H9 (cell line): Measurements from ENCODE around the gene TMEM86A. TPM values are rescaled to one million over a fixed set of nuclear protein-coding genes. Genes with fewer than 3 reads are reported as not detected.

Source experiments
- DNase-seq: peaks from one replicate; pipeline ENCODE4 v3.0.0-alpha.2; 2017
- H2AFZ ChIP-seq: one replicate; pipeline ENCODE4 v1.6.1; 2013; ENCODE audit warnings: mild to moderate bottlenecking, low read length, control low read depth, moderate library complexity
- H2AK5ac ChIP-seq: 2 replicates; pipeline ENCODE4 v1.6.1; 2013; ENCODE audit warnings: low read length, control low read depth, mixed read lengths; ENCODE audit not compliant: insufficient read length
- H2BK120ac ChIP-seq: one replicate; pipeline ENCODE4 v1.6.1; 2013; ENCODE audit warnings: low read depth, mild to moderate bottlenecking, low read length, control low read depth, inconsistent platforms; ENCODE audit not compliant: poor library complexity, severe bottlenecking
- H2BK12ac ChIP-seq: 2 replicates; pipeline ENCODE4 v1.6.1; 2013; ENCODE audit warnings: low read length, control low read depth, mixed read lengths, low read depth; ENCODE audit not compliant: insufficient read length
- H2BK15ac ChIP-seq: 2 replicates; pipeline ENCODE4 v1.6.1; 2013; ENCODE audit warnings: low read depth, low read length, control low read depth
- H2BK20ac ChIP-seq: one replicate; pipeline ENCODE4 v1.6.1; 2013; ENCODE audit warnings: low read depth, mild to moderate bottlenecking, low read length, control low read depth, inconsistent platforms; ENCODE audit not compliant: poor library complexity, severe bottlenecking
- H2BK5ac ChIP-seq: 2 replicates; pipeline ENCODE4 v1.6.1; 2013; ENCODE audit warnings: low read length, control low read depth, mixed read lengths; ENCODE audit not compliant: insufficient read length
- H3K14ac ChIP-seq: 2 replicates; pipeline ENCODE4 v1.6.1; 2013; ENCODE audit warnings: low read length, control low read depth; ENCODE audit not compliant: insufficient read depth
- H3K18ac ChIP-seq: 2 replicates; pipeline ENCODE4 v1.6.1; 2013; ENCODE audit warnings: low read depth, mild to moderate bottlenecking, mixed read lengths, low read length, control low read depth; ENCODE audit not compliant: insufficient read length
- H3K23ac ChIP-seq: 2 replicates; pipeline ENCODE4 v1.6.1; 2013; ENCODE audit warnings: low read length, control low read depth, mixed read lengths, low read depth; ENCODE audit not compliant: insufficient read length
- H3K23me2 ChIP-seq: 2 replicates; pipeline ENCODE4 v1.6.1; 2013; ENCODE audit warnings: low read depth, mild to moderate bottlenecking, mixed read lengths, low read length, control low read depth; ENCODE audit not compliant: insufficient read length, poor library complexity, severe bottlenecking
- H3K27ac ChIP-seq: 2 replicates; pipeline ENCODE4 v1.5.1; 2013; ENCODE audit warnings: low read length, control low read depth, mixed read lengths, low read depth; ENCODE audit not compliant: insufficient read length
- H3K27me3 ChIP-seq: 2 replicates; pipeline ENCODE4 v1.6.1; 2013; ENCODE audit warnings: low read length, control low read depth, inconsistent platforms; ENCODE audit not compliant: insufficient read depth
- H3K4ac ChIP-seq: 2 replicates; pipeline ENCODE4 v1.6.1; 2013; ENCODE audit warnings: low read depth, mild to moderate bottlenecking, control low read depth, inconsistent platforms, low read length, moderate library complexity
- H3K4me1 ChIP-seq: 2 replicates; pipeline ENCODE4 v1.6.1; 2013; ENCODE audit warnings: low read length, control low read depth, inconsistent platforms; ENCODE audit not compliant: insufficient read depth
- H3K4me2 ChIP-seq: 2 replicates; pipeline ENCODE4 v1.6.1; 2013; ENCODE audit warnings: low read length, control low read depth, mixed read lengths; ENCODE audit not compliant: insufficient read length, insufficient read depth
- H3K56ac ChIP-seq: 2 replicates; pipeline ENCODE4 v1.6.1; 2013; ENCODE audit warnings: low read depth, mild to moderate bottlenecking, mixed read lengths, low read length, control low read depth; ENCODE audit not compliant: insufficient read length
- H3K79me1 ChIP-seq: 2 replicates; pipeline ENCODE4 v1.6.1; 2013; ENCODE audit warnings: low read depth, mild to moderate bottlenecking, moderate library complexity, low read length, control low read depth, inconsistent platforms; ENCODE audit not compliant: insufficient read depth, poor library complexity, severe bottlenecking
- H3K79me2 ChIP-seq: 2 replicates; pipeline ENCODE4 v1.6.1; 2013; ENCODE audit warnings: low read length, control low read depth, inconsistent platforms; ENCODE audit not compliant: insufficient read depth
- H3K9ac ChIP-seq: 2 replicates; pipeline ENCODE4 v1.6.1; 2013; ENCODE audit warnings: low read length, control low read depth, mixed read lengths; ENCODE audit not compliant: insufficient read length; ENCODE audit errors: extremely low read depth
- H3K9me3 ChIP-seq: one replicate; pipeline ENCODE4 v1.6.1; 2013; ENCODE audit warnings: low read depth, low read length, inconsistent platforms; ENCODE audit not compliant: control insufficient read depth
- H3T11ph ChIP-seq: one replicate; pipeline ENCODE4 v1.6.1; 2013; ENCODE audit warnings: mild to moderate bottlenecking, low read length, control low read depth, inconsistent platforms
- H4K20me1 ChIP-seq: one replicate; pipeline ENCODE4 v1.6.1; 2013; ENCODE audit not compliant: control insufficient read depth, insufficient read length, insufficient read depth
- H4K5ac ChIP-seq: 2 replicates; pipeline ENCODE4 v1.6.1; 2013; ENCODE audit warnings: low read depth, mild to moderate bottlenecking, mixed read lengths, low read length, control low read depth; ENCODE audit not compliant: insufficient read length
- H4K8ac ChIP-seq: replicated peaks from 2 replicates; pipeline ENCODE4 v1.6.1; 2013; ENCODE audit warnings: low read length, control low read depth, mixed read lengths, low read depth; ENCODE audit not compliant: insufficient read length
- H4K91ac ChIP-seq: 2 replicates; pipeline ENCODE4 v1.6.1; 2013; ENCODE audit warnings: low read depth, mild to moderate bottlenecking, moderate library complexity, mixed read lengths, low read length, control low read depth; ENCODE audit not compliant: insufficient read length
- H3K27ac Mint-ChIP-seq, 3 experiments: 2 replicates in 2 of 3; 3 replicates in 1 of 3; pipeline ENCODE4 v1.8.0; 2020 to 2021; ENCODE audit warnings: mixed read lengths in 3 of 3, mild to moderate bottlenecking in 1 of 3, moderate library complexity in 1 of 3
- H3K27me3 Mint-ChIP-seq: 2 replicates; pipeline ENCODE4 v1.8.0; 2021; ENCODE audit warnings: low read depth, mild to moderate bottlenecking, moderate library complexity, mixed read lengths
- H3K36me3 Mint-ChIP-seq, 3 experiments: 2 replicates in 2 of 3; 3 replicates in 1 of 3; pipeline ENCODE4 v1.8.0; 2020 to 2021; ENCODE audit warnings: low read depth in 3 of 3, mixed read lengths in 3 of 3; ENCODE audit not compliant: insufficient read depth in 1 of 3
- H3K4me1 Mint-ChIP-seq, 2 experiments: 2 replicates each; pipeline ENCODE4 v1.8.0; 2020; ENCODE audit warnings: mixed read lengths in 2 of 2
- H3K4me3 Mint-ChIP-seq, 2 experiments: 2 replicates in 1 of 2; 3 replicates in 1 of 2; pipeline ENCODE4 v1.8.0; 2020 to 2021; ENCODE audit warnings: mild to moderate bottlenecking in 2 of 2, mixed read lengths in 2 of 2, moderate library complexity in 1 of 2
- H3K9me3 Mint-ChIP-seq, 2 experiments: 2 replicates in 1 of 2; 3 replicates in 1 of 2; pipeline ENCODE4 v1.8.0; 2020; ENCODE audit warnings: mild to moderate bottlenecking in 2 of 2, mixed read lengths in 2 of 2, moderate library complexity in 1 of 2
- WGBS: extraction: QIAGEN DNeasy Blood & Tissue Kit; methylation state at CpG from one replicate; pipeline ENCODE4 v1.1.7; 2013; ENCODE audit warnings: missing lambda C conversion rate, low lambda C conversion rate, mixed read lengths; ENCODE audit not compliant: insufficient read length; ENCODE audit errors: extremely low coverage; 5-methylcytosine and 5-hydroxymethylcytosine counted together
- total RNA-seq: library from RNA; stranded (reverse); gene quantifications from 2 replicates; pipeline ENCODE4 v1.2.1, GENCODE V29; 2021
- TF ChIP-seq, protein P1 (sequence below): fragments of 200-600 bp; sonication (generic); conservative IDR thresholded peaks from 3 replicates; pipeline ENCODE4 v1.8.0; 2021; ENCODE audit warnings: antibody characterized with exemption, mild to moderate bottlenecking

TMEM86A gene
- total RNA-seq, 1 experiment from 2014 or later = 2.3 TPM

DNA sequence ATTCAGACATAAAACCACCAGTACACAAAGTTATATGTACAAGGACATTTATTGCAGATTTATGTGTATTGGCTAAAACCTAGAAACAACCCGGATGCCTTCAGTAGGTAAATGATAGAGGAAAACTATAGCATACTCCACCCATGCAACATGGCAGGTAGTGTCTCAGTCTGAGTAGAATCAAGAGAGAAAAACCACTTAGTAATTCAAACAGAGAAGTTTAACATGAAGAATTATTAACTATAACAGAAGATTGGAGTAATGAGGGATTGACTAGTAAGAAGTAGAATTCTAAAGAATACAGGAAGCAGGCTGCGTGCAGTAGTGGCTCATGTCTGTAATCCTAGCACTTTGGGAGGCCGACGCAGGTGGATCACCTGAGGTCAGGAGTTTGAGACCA lies 48.2 kb upstream of the TMEM86A start:
- Histone ChIP-seq H2BK12ac (no peak overlapping the region), H3K14ac (no peak overlapping the region), H3K27me3 (no peaks in the 10 kb centered on the region), H4K5ac (no peak overlapping the region), H3K9ac (no peak overlapping the region), H3K79me2 (no peaks in the 10 kb centered on the region), H2BK15ac (no peak overlapping the region), H2AFZ (no peak overlapping the region), H2BK20ac (no peak overlapping the region), H3K4me2 (no peak overlapping the region), H4K8ac (no peak overlapping the region), H4K20me1 (no peaks in the 10 kb centered on the region), H3K56ac (no peak overlapping the region), H3K79me1 (no peaks in the 10 kb centered on the region), H2BK5ac (no peak overlapping the region), H3K27ac (no peak overlapping the region), H3K18ac (no peak overlapping the region), H3T11ph (no peak overlapping the region), H4K91ac (no peak overlapping the region), H3K23ac (no peak overlapping the region), H3K4me1 (no peaks in the 10 kb centered on the region), H3K4ac (no peak overlapping the region), H2BK120ac (no peak overlapping the region), H3K9me3 (no peaks in the 10 kb centered on the region), H2AK5ac (no peak overlapping the region), H3K23me2 (no peaks in the 10 kb centered on the region)
- Mint-ChIP-seq H3K4me1 (peaks cover 0 to 4% of the 10 kb centered on the region in 2 experiments; a peak in 1 of 4 replicates), H3K4me3 (no peak overlapping the region), H3K27me3 (peaks cover under 1% of the 10 kb centered on the region; the same call in 1 of the 2 replicates), H3K9me3 (peaks cover 0 to 10% of the 10 kb centered on the region in 2 experiments; a peak in 1 of 5 replicates), H3K27ac (no peak overlapping the region), H3K36me3 (no peaks in the 10 kb centered on the region; a peak in 2 of 7 replicates)
- WGBS = no CpG with 5 or more reads among the region's 4 CpGs
- no peak for DNase-seq
- TF ChIP-seq, protein P1, sequence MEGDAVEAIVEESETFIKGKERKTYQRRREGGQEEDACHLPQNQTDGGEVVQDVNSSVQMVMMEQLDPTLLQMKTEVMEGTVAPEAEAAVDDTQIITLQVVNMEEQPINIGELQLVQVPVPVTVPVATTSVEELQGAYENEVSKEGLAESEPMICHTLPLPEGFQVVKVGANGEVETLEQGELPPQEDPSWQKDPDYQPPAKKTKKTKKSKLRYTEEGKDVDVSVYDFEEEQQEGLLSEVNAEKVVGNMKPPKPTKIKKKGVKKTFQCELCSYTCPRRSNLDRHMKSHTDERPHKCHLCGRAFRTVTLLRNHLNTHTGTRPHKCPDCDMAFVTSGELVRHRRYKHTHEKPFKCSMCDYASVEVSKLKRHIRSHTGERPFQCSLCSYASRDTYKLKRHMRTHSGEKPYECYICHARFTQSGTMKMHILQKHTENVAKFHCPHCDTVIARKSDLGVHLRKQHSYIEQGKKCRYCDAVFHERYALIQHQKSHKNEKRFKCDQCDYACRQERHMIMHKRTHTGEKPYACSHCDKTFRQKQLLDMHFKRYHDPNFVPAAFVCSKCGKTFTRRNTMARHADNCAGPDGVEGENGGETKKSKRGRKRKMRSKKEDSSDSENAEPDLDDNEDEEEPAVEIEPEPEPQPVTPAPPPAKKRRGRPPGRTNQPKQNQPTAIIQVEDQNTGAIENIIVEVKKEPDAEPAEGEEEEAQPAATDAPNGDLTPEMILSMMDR = no peak
